Left forelimb (tissue), 1 donor: ENCODE results near the gene ADCY1.

Experiments
- DNase-seq: peaks from one replicate; pipeline ENCODE4 v3.0.0-alpha.2; 2018; ENCODE audit warnings: low spot score

The ADCY1 gene

GRCh38 chr7:45625067-45625466 is 50.9 kb downstream of the ADCY1 start:
- no peak for DNase-seq

GRCh38 chr7:45625714-45626440 is 51.7 kb downstream of the ADCY1 start:
- no peak for DNase-seq

- DNase-seq = no peak
These were observed 52.6 kb downstream of the ADCY1 start for GRCh38 chr7:45626441-45627430.

- DNase-seq = no peak
These were observed 53.7 kb downstream of the ADCY1 start for GRCh38 chr7:45627691-45628456.

- DNase-seq = no peak
These were observed 57.4 kb downstream of the ADCY1 start for GRCh38 chr7:45631569-45631968.

GRCh38 chr7:45636733-45637132 is 62.6 kb downstream of the ADCY1 start:
- no peak for DNase-seq

- DNase-seq = no peak
These were observed 64.7 kb downstream of the ADCY1 start for GRCh38 chr7:45638916-45639315.

- DNase-seq = no peak
These were observed 67.9 kb downstream of the ADCY1 start for GRCh38 chr7:45642044-45642443.

GRCh38 chr7:45643630-45644029 is 69.5 kb downstream of the ADCY1 start:
- DNase-seq = no peak

- DNase-seq = no peak
These were observed 70.1 kb downstream of the ADCY1 start for GRCh38 chr7:45644237-45644636.

GRCh38 chr7:45645141-45645969 is 71.2 kb downstream of the ADCY1 start:
- no peak for DNase-seq

- DNase-seq = no peak
These were observed 72.1 kb downstream of the ADCY1 start for GRCh38 chr7:45646207-45646821.

GRCh38 chr7:45646996-45647825 is 73.0 kb downstream of the ADCY1 start:
- no peak for DNase-seq

- no peak for DNase-seq
These were observed 74.0 kb downstream of the ADCY1 start for GRCh38 chr7:45647967-45648670.

GRCh38 chr7:45648671-45648995 is 74.5 kb downstream of the ADCY1 start:
- no peak for DNase-seq

- DNase-seq = no peak
These were observed 75.6 kb downstream of the ADCY1 start for GRCh38 chr7:45649560-45650346.

- no peak for DNase-seq
These were observed 76.5 kb downstream of the ADCY1 start for GRCh38 chr7:45650404-45651394.
